K562 (cell line): ENCODE measurements around the gene SEC16A. TPM values are rescaled to one million over a fixed set of nuclear protein-coding genes. Genes with fewer than 3 reads are reported as not detected.

ENCODE experiments used
- ATAC-seq: fragments of 200-7000 bp; cut with Tn5 transposase; 3 replicates; pipeline ENCODE4 v1.9.1; 2020; ENCODE audit warnings: moderate library complexity
- BruUV-seq: library from RNA; stranded (reverse); fragments of 400-500 nt; replicated peaks from 2 replicates; lab custom pipeline; 2021; lab: Mats Ljungman, UMichigan
- CTCF ChIA-PET: fragments of 300-600 bp; formaldehyde crosslinking; extraction: SDS; loops from one replicate; lab custom pipeline; 2021; ENCODE audit warnings: low intra/inter-chr PET ratio; lab: Yijun Ruan, JAX
- POLR2A ChIA-PET: fragments of 300-600, 350-650 bp; sonication (Branson Sonifier 250); formaldehyde crosslinking; extraction: SDS; loops from one replicate; lab custom pipeline; 2021; ENCODE audit warnings: antibody characterized with exemption, inconsistent platforms; lab: Yijun Ruan, JAX
- DNase-seq, 4 experiments: peaks; one replicate each; pipeline versions ENCODE4 v3.0.0 to v3.0.0-alpha.2; 2011 to 2018; ENCODE audit warnings: low spot score in 3 of 4, mixed read lengths in 3 of 4; ENCODE audit errors: extremely low read depth in 1 of 4
- FAIRE-seq: peaks from 2 replicates; lab custom pipeline; 2011; peaks lifted over from hg19 to GRCh38; lab: Jason Lieb, UNC
- H2AFZ ChIP-seq: 2 replicates; pipeline ENCODE4 v1.6.0; 2011; ENCODE audit warnings: low read depth, low read length, control low read depth, inconsistent platforms
- H3K27ac ChIP-seq: fragments of 200-600 bp; 3 replicates; pipeline ENCODE4 v1.8.0; 2011; ENCODE audit warnings: low read depth, mild to moderate bottlenecking, control low read depth, inconsistent platforms, low read length, moderate library complexity, mixed read lengths; ENCODE audit errors: extremely low read depth
- H3K27me3 ChIP-seq, 2 experiments: fragments of 300-600 bp in 1 of 2; 2 replicates in 1 of 2; 3 replicates in 1 of 2; pipeline versions ENCODE4 v1.6.0 to v1.8.0; 2011; ENCODE audit warnings: inconsistent platforms in 2 of 2, low read length in 2 of 2, mild to moderate bottlenecking in 1 of 2, mixed read lengths in 1 of 2, moderate library complexity in 1 of 2; ENCODE audit not compliant: control insufficient read depth in 2 of 2, insufficient read depth in 2 of 2
- H3K36me3 ChIP-seq: fragments of 300-600 bp; 3 replicates; pipeline ENCODE4 v1.8.0; 2011; ENCODE audit warnings: mild to moderate bottlenecking, low read length, inconsistent platforms; ENCODE audit not compliant: control insufficient read depth, insufficient read depth
- H3K4me1 ChIP-seq, 2 experiments: fragments of 200-600 bp in 1 of 2; replicated peaks in 1 of 2; 2 replicates in 1 of 2; 3 replicates in 1 of 2; pipeline versions ENCODE4 v1.5.1 to v1.8.0; 2011; ENCODE audit warnings: inconsistent platforms in 2 of 2, low read length in 2 of 2, mild to moderate bottlenecking in 1 of 2, mixed read lengths in 1 of 2, moderate library complexity in 1 of 2; ENCODE audit not compliant: control insufficient read depth in 2 of 2, insufficient read depth in 2 of 2
- H3K4me2 ChIP-seq: 2 replicates; pipeline ENCODE4 v1.6.1; 2011; ENCODE audit warnings: low read length, control low read depth, inconsistent platforms, mixed read lengths; ENCODE audit not compliant: insufficient read depth
- H3K4me3 ChIP-seq: fragments of 200-600 bp; sonication (generic), shearing (Covaris generic); 2 replicates; pipeline ENCODE4 v1.5.1; 2016; ENCODE audit warnings: control low read depth, inconsistent platforms
- H3K79me2 ChIP-seq: fragments of 200-600 bp; 3 replicates; pipeline ENCODE4 v1.8.0; 2011; ENCODE audit warnings: low read length, inconsistent platforms; ENCODE audit not compliant: control insufficient read depth, insufficient read depth
- H3K9ac ChIP-seq, 2 experiments: 2 replicates each; pipeline versions ENCODE4 v1.6.0 to v1.6.1; 2011; ENCODE audit warnings: low read depth in 2 of 2, low read length in 2 of 2, control low read depth in 1 of 2, inconsistent platforms in 1 of 2, mild to moderate bottlenecking in 1 of 2, mixed read lengths in 1 of 2; ENCODE audit not compliant: insufficient read depth in 1 of 2
- H3K9me1 ChIP-seq: one replicate; pipeline ENCODE4 v1.6.0; 2011; ENCODE audit warnings: inconsistent platforms, mild to moderate bottlenecking, low read length, moderate library complexity; ENCODE audit not compliant: control insufficient read depth, insufficient read depth
- H3K9me3 ChIP-seq: replicated peaks from 2 replicates; pipeline ENCODE4 v1.5.1; 2011; ENCODE audit warnings: low read depth, low read length, inconsistent platforms; ENCODE audit not compliant: control insufficient read depth, insufficient read depth
- H4K20me1 ChIP-seq: replicated peaks from 2 replicates; pipeline ENCODE4 v1.6.1; 2011; ENCODE audit warnings: low read length, inconsistent platforms, mixed read lengths; ENCODE audit not compliant: control insufficient read depth, insufficient read depth
- ADNP ChIP-seq: fragments of 200-800 bp; sonication (Bioruptor generic); IDR thresholded peaks from 2 replicates; pipeline ENCODE4 v1.6.1; 2016; ENCODE audit warnings: missing genetic modification characterization, missing compliant biosample characterization
- BCOR ChIP-seq: fragments of 450-650 bp; IDR thresholded peaks from 2 replicates; pipeline ENCODE4 v1.6.1; 2016
- CEBPB ChIP-seq: fragments of 450-650 bp; IDR thresholded peaks from 2 replicates; pipeline ENCODE4 v1.6.1; 2016; ENCODE audit warnings: missing genetic modification characterization, missing compliant biosample characterization
- KDM1A ChIP-seq, 2 experiments: fragments of 450-650 bp; IDR thresholded peaks; 2 replicates each; pipeline ENCODE4 v1.6.1; 2016; ENCODE audit warnings: mild to moderate bottlenecking in 2 of 2
- NFXL1 ChIP-seq: fragments of 450-650 bp; formaldehyde crosslinking; IDR thresholded peaks from 2 replicates; pipeline ENCODE4 v1.4.0; 2021; ENCODE audit warnings: mild to moderate bottlenecking
- NONO ChIP-seq, 2 experiments: fragments of 200-400 bp in 1 of 2; fragments of 450-650 bp in 1 of 2; formaldehyde crosslinking in 1 of 2; IDR thresholded peaks; 2 replicates each; pipeline ENCODE4 v1.6.1; 2017; ENCODE audit warnings: low read depth in 2 of 2, mild to moderate bottlenecking in 2 of 2, moderate library complexity in 2 of 2, low read length in 1 of 2
- RBM25 ChIP-seq: fragments of 200-400 bp; formaldehyde crosslinking; IDR thresholded peaks from 2 replicates; pipeline ENCODE4 v1.6.1; 2018; ENCODE audit warnings: low read length, low read depth, moderate library complexity; ENCODE audit not compliant: severe bottlenecking
- RCOR1 ChIP-seq, 2 experiments: IDR thresholded peaks; 2 replicates each; pipeline ENCODE4 v1.6.1; 2012; ENCODE audit warnings: low read depth in 2 of 2, low read length in 2 of 2, borderline replicate concordance in 1 of 2, improper control_type of control experiment in 1 of 2
- SMARCA5 ChIP-seq: fragments of 450-650 bp; IDR thresholded peaks from 2 replicates; pipeline ENCODE4 v1.6.1; 2016
- ZNF12 ChIP-seq: sonication (generic); formaldehyde crosslinking; IDR thresholded peaks from 2 replicates; pipeline ENCODE4 v1.4.0; 2020; ENCODE audit warnings: mild to moderate bottlenecking, missing genetic modification reagents
- WGBS: fragments of 100-300 bp; shearing (Covaris generic); methylation state at CpG from one replicate; pipeline ENCODE4 v1.1.6; 2016; ENCODE audit warnings: low coverage, mixed read lengths; ENCODE audit not compliant: insufficient coverage; ENCODE audit errors: missing lambda C conversion rate; 5-methylcytosine and 5-hydroxymethylcytosine counted together
- in situ Hi-C: fragments of 300-500 bp; cut with MboI; formaldehyde crosslinking; loops from 4 replicates; pipeline ENCODE4 v1.15.0; 2018; ENCODE audit warnings: inconsistent platforms, mixed read lengths
- intact Hi-C: fragments of 100-400 bp; cut with micrococcal nuclease; formaldehyde crosslinking; loops from 2 replicates; pipeline ENCODE4 v1.14.2; 2022
- polyA plus RNA-seq, 8 experiments: library from polyadenylated mRNA; depleted of rRNA in 4 of 8; stranded (reverse) in 5 of 8; unstranded in 3 of 8; fragments of >200 nt; fragmentation: Nextera tagmentation in 2 of 8; fragmentation: Illumina TruSeq in 1 of 8; extraction: Ambion mirVana in 2 of 8; extraction: Trizol in 1 of 8; gene quantifications; 2 replicates each; pipeline versions ENCODE4 v1.2.1 to v1.2.3, GENCODE V29; 2011 to 2014; ENCODE audit warnings: inconsistent platforms in 1 of 8, missing spikeins in 1 of 8
- total RNA-seq, 7 experiments: library from RNA; depleted of rRNA in 6 of 7; stranded (reverse); fragments of >200 nt in 6 of 7; fragmentation: Illumina TruSeq in 2 of 7; extraction: Trizol in 2 of 7; gene quantifications; 2 replicates each; pipeline versions ENCODE4 v1.2.1 to v1.2.3, GENCODE V29; 2011 to 2021; ENCODE audit warnings: low replicate concordance in 1 of 7

Gene SEC16A
- total and polyA plus RNA-seq, 9 of the 15 experiments (the other 6 are each of a cell fraction or from before 2014, with no cell fraction given) = 8.3 to 62.8 (median 14.0) TPM

DNA sequence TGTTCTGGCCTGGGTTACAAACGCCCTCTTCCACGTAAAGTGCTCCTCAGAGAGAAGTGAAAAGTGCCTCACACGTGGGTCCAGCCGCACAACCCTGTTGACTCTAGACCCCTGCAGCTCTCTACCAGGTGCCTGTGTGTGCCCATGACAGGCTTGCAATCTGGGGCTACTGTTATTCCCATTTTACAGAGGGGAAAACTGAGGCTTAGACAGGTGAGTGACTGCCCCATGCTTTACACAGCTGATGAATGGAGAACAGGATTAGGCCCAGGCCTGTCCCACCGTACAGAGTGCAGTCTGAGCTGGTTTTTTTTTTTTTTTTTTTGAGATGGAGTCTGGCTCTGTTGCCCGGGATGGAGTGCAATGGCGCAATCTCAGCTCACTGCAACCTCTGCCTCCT lies 37.0 kb downstream of the SEC16A start:
- CTCF ChIA-PET = no interaction called here
- no peak for FAIRE-seq
- Histone ChIP-seq H3K9me3 (no peaks in the 10 kb centered on the region), H3K79me2 (no peaks in the 10 kb centered on the region), H3K4me3 (no peak overlapping the region), H3K9ac (no peak overlapping the region), H3K36me3 (peaks cover 92% of the 10 kb centered on the region), H3K9me1 (peaks cover 9% of the 10 kb centered on the region), H3K27ac (no peak overlapping the region), H4K20me1 (peaks cover 13% of the 10 kb centered on the region), H2AFZ (no peak overlapping the region), H3K27me3 (no peaks in the 10 kb centered on the region), H3K4me1 (peaks cover 0 to 8% of the 10 kb centered on the region in 2 experiments; a peak in 1 of 5 replicates), H3K4me2 (no peak overlapping the region)
- no peak for DNase-seq
- intact Hi-C loops = no loop called here
- POLR2A ChIA-PET = interaction anchor here (0.5 to 1.6 kb wide), 4 partner anchors 11 to 19 kb away, joined by 3 to 7 read pairs (median 4); no protein-coding TSS in a partner anchor
- WGBS = 90% methylated on average over 5 of the region's 7 CpGs
- no TSS peak for BruUV-seq
- peak; percentile 88 for TF ChIP-seq RBM25
- peak; percentile 77 for TF ChIP-seq BCOR
- TF ChIP-seq ADNP (tag) = peak; percentile 48; the same call in 1 of the 2 replicates
- TF ChIP-seq RCOR1 (IDR thresholded peaks at IDR 0.05; ENCODE audit: borderline replicate concordance in 1 of 2, low read depth in 2 of 2, low read length in 2 of 2) = 0 out of 4 replicates have a peak, but pooled peaks of 1 of the 2 experiments have one; percentile 6
- TF ChIP-seq CEBPB = peak; percentile 57
- no peak for TF ChIP-seq ZNF12 (CRISPR knock-in tag)
- TF ChIP-seq NONO (IDR thresholded peaks at IDR 0.05; ENCODE audit: low read depth in 2 of 2, low read length in 1 of 2) = no peak
- no peak for TF ChIP-seq NFXL1 (CRISPR knock-in tag)
- TF ChIP-seq SMARCA5 = peak; percentile 52; the same call in 1 of the 2 replicates
- peak; percentile 25; a peak in 1 of 4 replicates for TF ChIP-seq KDM1A (IDR thresholded peaks at IDR 0.05)
- in situ Hi-C loops = no loop called here
- ATAC-seq = no peak
